Measurements from ENCODE around the gene GABBR2.

GRCh38 chr9:98607152-98607551, 101.6 kb downstream of the GABBR2 start:
- no peak for TF ChIP-seq CTCF (IDR thresholded peaks at IDR 0.05)
- no peak for TF ChIP-seq POLR2AphosphoS5 (IDR thresholded peaks at IDR 0.05; ENCODE audit: low read depth, low read length)
